ENCODE data around the gene C1orf146.
"Not testable (repeated sequence)": the region's sequence is repeated elsewhere in the genome, so short reads cannot be mapped to it uniquely, and the experiment has no call there.

The C1orf146 gene

GRCh38 chr1:92217721-92218120 lies at the start of gene C1orf146:
C1orf146 (plus strand) TSS chr1:92217915; CDS start chr1:92231421, 13,506 bp downstream.
- DNase-seq (ENCODE audit: low read depth), result no peak

GRCh38 chr1:92168657-92169056 lies 49.1 kb upstream of the C1orf146 start:
- DNase-seq (ENCODE audit: low read depth), result no peak

- DNase-seq (ENCODE audit: low read depth), result no peak
Measured at GRCh38 chr1:92169214-92170005, 48.3 kb upstream of the C1orf146 start.

- no peak for DNase-seq (ENCODE audit: low read depth)
Measured at GRCh38 chr1:92184632-92185031, 33.1 kb upstream of the C1orf146 start.

GRCh38 chr1:92186081-92186480 lies 31.6 kb upstream of the C1orf146 start:
- no peak for DNase-seq (ENCODE audit: low read depth)

GRCh38 chr1:92188436-92189255 lies 29.1 kb upstream of the C1orf146 start:
- DNase-seq (ENCODE audit: low read depth), result no peak

GRCh38 chr1:92191726-92192125 lies 26.0 kb upstream of the C1orf146 start:
- DNase-seq (ENCODE audit: low read depth), result no peak

- no peak for DNase-seq (ENCODE audit: low read depth)
Measured at GRCh38 chr1:92192246-92192645, 25.5 kb upstream of the C1orf146 start.

GRCh38 chr1:92194511-92194910 lies 23.2 kb upstream of the C1orf146 start:
- no peak for DNase-seq (ENCODE audit: low read depth)

- DNase-seq (ENCODE audit: low read depth), result no peak
Measured at GRCh38 chr1:92201973-92202372, 15.7 kb upstream of the C1orf146 start.

GRCh38 chr1:92203105-92203504 lies 14.6 kb upstream of the C1orf146 start:
- no peak for DNase-seq (ENCODE audit: low read depth)

GRCh38 chr1:92210701-92211100 lies 7.0 kb upstream of the C1orf146 start:
- DNase-seq (ENCODE audit: low read depth), result no peak

GRCh38 chr1:92211166-92211565 lies 6.5 kb upstream of the C1orf146 start:
- DNase-seq (ENCODE audit: low read depth), result no peak

- no peak for DNase-seq (ENCODE audit: low read depth)
Measured at GRCh38 chr1:92218559-92218958, 844 bp downstream of the C1orf146 start.

- DNase-seq (ENCODE audit: low read depth), result no peak
Measured at GRCh38 chr1:92219028-92219427, 1.3 kb downstream of the C1orf146 start.

GRCh38 chr1:92228401-92228800 lies 10.7 kb downstream of the C1orf146 start:
- no peak for DNase-seq (ENCODE audit: low read depth)

GRCh38 chr1:92230736-92231135 lies 13.0 kb downstream of the C1orf146 start:
- no peak for DNase-seq (ENCODE audit: low read depth)

GRCh38 chr1:92240034-92240433 lies 22.3 kb downstream of the C1orf146 start:
- DNase-seq (ENCODE audit: low read depth), result no peak

- DNase-seq (ENCODE audit: low read depth), result no peak
Measured at GRCh38 chr1:92244376-92244775, 26.7 kb downstream of the C1orf146 start.

- DNase-seq (ENCODE audit: low read depth), result not testable (repeated sequence)
Measured at GRCh38 chr1:92254714-92255113, 37.0 kb downstream of the C1orf146 start.

- DNase-seq (ENCODE audit: low read depth), result no peak
Measured at GRCh38 chr1:92259350-92259749, 41.6 kb downstream of the C1orf146 start.

GRCh38 chr1:92262516-92262915 lies 44.8 kb downstream of the C1orf146 start:
- DNase-seq (ENCODE audit: low read depth), result no peak

GRCh38 chr1:92273039-92273438 lies 55.3 kb downstream of the C1orf146 start:
- no peak for DNase-seq (ENCODE audit: low read depth)

Measured in activated gamma-delta T cell treated with anti-CD3 and anti-CD28 coated beads, Interleukin-2, amount 50 U/mL, for 16 hours (primary cell).